Mononuclear cell (primary cell): ENCODE results near the gene CEACAM18. TPM values are rescaled to one million over a fixed set of nuclear protein-coding genes. Genes with fewer than 3 reads are reported as not detected.

ENCODE experiments used
- H3K27me3 ChIP-seq: 2 replicates; pipeline ENCODE4 v1.6.0; 2011; ENCODE audit warnings: low read length, control low read depth; ENCODE audit not compliant: insufficient read depth
- H3K4me1 ChIP-seq: 2 replicates; pipeline ENCODE4 v1.5.1; 2011; ENCODE audit warnings: mild to moderate bottlenecking, low read length, control low read depth; ENCODE audit not compliant: insufficient read depth
- H3K4me3 ChIP-seq: 2 replicates; pipeline ENCODE4 v1.5.1; 2011; ENCODE audit warnings: mild to moderate bottlenecking, low read length, moderate library complexity
- H3K9me3 ChIP-seq: 2 replicates; pipeline ENCODE4 v1.5.1; 2011; ENCODE audit warnings: low read depth, mild to moderate bottlenecking, control low read depth, low read length
- total RNA-seq: library from RNA; depleted of rRNA; stranded (reverse); fragments of >200 nt; gene quantifications from one replicate; pipeline ENCODE4 v1.2.3, GENCODE V29; 2012

Gene CEACAM18
- total RNA-seq, 1 donor = not detected

DNA sequence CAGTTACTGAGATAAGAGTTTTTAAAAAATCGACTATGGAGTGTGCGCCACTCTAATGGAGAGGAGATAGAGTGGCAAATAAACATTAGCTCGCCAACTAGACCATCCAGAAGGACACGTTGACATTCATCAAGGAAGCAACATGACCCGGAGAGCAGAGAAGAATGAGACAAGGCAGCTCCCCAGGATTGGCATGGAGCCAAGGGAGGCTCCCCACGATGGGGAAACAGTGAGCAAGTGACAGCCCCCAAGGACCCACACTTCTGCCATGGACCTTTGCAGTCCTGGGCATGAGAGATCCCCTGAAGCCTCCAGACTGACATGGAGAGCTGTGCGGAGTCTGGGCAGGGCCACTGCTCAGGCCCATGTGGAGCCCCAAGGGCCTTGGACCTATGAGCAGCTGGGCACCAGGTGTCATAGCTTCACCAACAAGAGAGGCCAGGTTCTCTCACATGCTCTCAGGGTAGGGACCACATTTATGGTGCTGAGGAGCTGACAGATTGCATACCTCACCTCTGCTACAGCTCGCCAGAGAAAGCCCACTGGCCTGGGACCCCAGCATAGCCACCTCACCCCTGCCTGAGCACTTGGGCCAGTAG is 46.4 kb downstream of the CEACAM18 start:
- H3K27me3 ChIP-seq = no peaks in the 10 kb centered on the region
- H3K4me1 ChIP-seq = no peaks in the 10 kb centered on the region
- no peak overlapping the region for H3K4me3 ChIP-seq
- no peaks in the 10 kb centered on the region for H3K9me3 ChIP-seq

DNA sequence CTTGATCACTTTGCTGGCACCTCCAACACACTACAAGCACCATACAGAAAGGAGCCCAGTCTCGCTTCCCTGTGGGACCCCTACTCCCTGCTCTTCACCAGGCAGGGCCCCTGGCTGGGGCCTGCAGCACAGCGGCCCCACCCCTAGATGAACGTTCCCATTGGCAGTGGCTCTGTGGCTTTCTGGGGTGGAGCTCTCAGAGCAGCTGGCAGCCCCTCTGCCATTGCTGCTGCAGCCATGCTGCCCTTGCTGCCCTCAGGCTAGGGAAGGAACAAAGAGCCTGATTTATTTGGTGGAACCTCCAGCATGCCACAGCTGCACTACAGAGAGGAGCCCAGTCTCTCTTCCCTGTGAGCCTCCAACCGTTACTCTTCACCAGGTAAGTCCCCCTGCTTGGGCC is 47.3 kb downstream of the CEACAM18 start:
- H3K9me3 ChIP-seq = no peaks in the 10 kb centered on the region
- H3K27me3 ChIP-seq = no peaks in the 10 kb centered on the region
- H3K4me3 ChIP-seq = no peak overlapping the region
- peaks cover 3% of the 10 kb centered on the region for H3K4me1 ChIP-seq

DNA sequence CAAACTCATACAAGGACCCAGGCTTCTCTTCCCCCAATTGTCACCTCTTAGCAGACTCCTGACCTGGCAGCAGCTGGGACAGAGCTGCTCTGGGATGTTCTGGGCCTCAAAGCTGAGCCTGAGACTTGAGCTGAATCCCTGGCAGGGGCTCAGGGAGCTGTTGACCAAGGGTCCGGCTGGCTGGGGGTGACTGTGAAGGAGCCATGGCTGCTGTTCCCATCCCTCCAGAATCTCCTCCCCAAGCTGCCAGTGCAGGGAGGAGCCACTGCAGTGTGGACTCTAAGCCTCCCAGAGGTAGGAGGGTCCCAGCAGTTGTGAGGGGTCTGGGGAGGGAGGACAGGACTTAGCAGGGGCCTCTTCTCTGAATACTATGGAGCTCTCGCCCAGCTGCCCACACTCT is 51.0 kb downstream of the CEACAM18 start:
- peaks cover 21% of the 10 kb centered on the region for H3K4me1 ChIP-seq

DNA sequence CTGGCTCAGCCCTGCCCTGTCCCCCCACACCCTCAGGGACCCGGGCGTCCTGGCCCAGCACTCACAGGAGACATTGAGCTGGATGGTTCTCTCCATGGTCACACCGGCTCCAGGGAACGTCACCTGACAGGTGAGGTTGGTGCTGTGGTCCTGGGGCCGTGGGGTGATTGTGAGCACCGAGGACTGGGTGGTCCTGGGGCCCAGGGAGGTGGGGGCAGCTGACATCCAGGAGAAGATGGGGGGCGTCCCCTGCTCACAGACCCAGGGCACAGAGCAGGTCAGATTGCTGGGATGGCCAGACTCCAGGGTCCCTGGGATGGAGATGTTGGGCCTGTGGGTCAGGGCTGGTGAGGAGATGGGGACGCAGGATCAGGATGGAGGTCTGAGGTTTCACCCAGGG is 52.3 kb downstream of the CEACAM18 start:
- peaks cover 6% of the 10 kb centered on the region for H3K27me3 ChIP-seq
- H3K9me3 ChIP-seq = no peaks in the 10 kb centered on the region
- no peak overlapping the region for H3K4me3 ChIP-seq
- peaks cover 21% of the 10 kb centered on the region for H3K4me1 ChIP-seq

More for the DNA sequence above, 51.0 kb downstream of the CEACAM18 start:
- Histone ChIP-seq H3K27me3 (no peaks in the 10 kb centered on the region), H3K9me3 (no peaks in the 10 kb centered on the region), H3K4me3 (no peak overlapping the region)

DNA sequence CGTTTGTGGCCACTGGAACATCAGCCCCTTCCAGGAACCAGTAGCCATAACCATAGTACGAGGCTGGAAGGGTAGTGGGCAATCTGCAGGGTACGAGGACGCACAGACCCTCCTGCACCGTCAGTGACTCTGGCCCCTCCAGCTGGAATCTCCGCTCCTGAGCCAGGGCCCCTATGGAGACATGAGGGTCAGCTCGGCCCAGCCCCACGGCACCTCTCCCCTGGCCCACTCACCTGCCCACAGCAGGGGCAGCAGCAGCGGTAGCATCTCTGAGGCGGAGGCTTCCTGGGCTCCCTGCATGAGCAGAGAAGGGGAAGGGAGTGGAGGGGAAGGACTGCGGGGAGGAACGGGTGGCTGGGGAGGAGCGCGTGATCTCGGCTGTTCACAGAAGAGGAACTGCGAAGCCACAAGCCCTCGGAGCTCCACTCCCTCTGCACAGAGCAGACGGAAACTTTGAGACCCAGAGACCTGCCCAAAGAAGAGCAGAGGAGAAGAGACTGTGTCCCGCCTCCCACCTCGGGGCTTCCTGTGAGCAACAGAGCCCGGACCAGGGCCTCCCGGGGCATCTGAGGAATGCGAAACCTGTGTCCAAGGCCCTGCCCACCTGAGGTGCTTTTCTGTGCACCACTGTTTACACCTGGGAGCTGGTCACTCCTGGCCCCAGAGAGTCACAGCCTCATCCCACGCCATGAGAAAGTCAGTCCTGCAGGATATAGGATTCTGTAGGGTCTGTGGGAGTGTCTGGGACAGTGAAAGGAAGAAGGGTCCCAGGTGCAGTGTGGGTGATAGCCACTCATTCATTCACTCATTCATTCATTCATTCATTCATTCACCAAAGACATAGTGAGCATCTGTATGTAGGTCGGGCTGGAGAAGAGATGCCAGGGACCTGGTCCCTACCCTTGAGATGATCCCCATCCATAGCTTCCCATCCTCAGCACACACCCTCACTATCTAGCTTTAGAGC is 53.3 kb downstream of the CEACAM18 start, which contains the start of gene SIGLEC6:
Gene SIGLEC6, minus strand, starts transcription at position 322 of the 967 bp plus-strand sequence. Its CDS starts 22 bp downstream, at position 300.
- Histone ChIP-seq H3K4me1 (peaks cover 21% of the 10 kb centered on the region), H3K9me3 (no peaks in the 10 kb centered on the region), H3K4me3 (no peak within 1 kb of the TSS), H3K27me3 (peaks cover 6% of the 10 kb centered on the region)

DNA sequence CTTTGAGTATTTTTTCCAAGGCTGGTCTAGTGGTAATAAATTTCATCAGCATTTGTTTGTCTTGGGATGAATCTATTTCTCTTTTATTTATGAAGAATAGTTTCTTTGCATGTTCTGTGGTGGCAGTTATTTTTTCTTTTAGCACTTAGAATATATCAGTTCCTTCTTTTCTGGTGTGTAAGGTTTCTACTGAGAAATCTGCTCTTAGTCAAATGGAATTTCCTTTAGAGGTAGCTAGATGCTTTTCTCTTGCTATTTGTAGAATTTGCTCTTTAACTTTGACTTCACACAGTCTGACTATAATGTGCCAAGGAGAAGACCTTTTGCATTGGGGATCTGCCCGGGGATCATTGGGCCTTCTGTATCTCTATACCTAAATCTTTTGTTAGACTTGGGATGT is 57.2 kb downstream of the CEACAM18 start:
- Histone ChIP-seq H3K27me3 (peaks cover 12% of the 10 kb centered on the region), H3K4me3 (no peak overlapping the region), H3K4me1 (peaks cover 20% of the 10 kb centered on the region), H3K9me3 (no peaks in the 10 kb centered on the region)

DNA sequence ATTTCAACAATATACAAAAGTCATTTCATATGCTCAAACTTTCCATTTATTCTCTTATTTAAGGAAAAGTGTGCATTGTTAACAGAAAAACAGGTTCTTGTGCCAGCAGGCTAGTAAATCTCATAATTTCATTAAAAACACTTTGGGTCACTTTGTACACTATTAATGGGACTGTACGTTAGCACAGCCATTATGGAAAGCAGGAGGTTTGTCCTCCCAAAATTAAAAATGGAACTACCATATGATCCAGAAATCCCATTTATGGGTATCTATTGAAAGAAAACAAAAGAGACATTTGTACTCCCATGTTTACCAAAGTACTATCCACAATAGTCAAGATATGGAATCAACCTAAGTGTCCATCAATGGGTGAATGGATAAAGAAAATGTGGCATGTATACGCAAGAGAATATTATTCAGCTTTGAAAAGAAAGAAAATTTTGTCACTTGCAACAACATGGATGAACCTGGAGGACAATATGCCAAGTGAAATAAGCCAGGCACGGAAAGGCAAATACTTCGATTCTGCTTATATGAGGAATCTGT is 61.6 kb downstream of the CEACAM18 start:
- Histone ChIP-seq H3K4me3 (no peak overlapping the region), H3K4me1 (no peaks in the 10 kb centered on the region), H3K27me3 (peaks cover 7% of the 10 kb centered on the region), H3K9me3 (no peaks in the 10 kb centered on the region)

Other genes starting within 250 kb of the CEACAM18 start
- gene SIGLECL1, start 227.5 kb upstream of the CEACAM18 start, total RNA-seq = not detected
- not detected for gene IGLON5, start 166.9 kb upstream of the CEACAM18 start, total RNA-seq
- gene VSIG10L, start 136.4 kb upstream of the CEACAM18 start, total RNA-seq = 0.10 TPM
- gene ETFB, start 112.2 kb upstream of the CEACAM18 start, total RNA-seq = 21.5 TPM
- 0.10 TPM for gene CLDND2, start 109.5 kb upstream of the CEACAM18 start, total RNA-seq
- gene NKG7, start 105.9 kb upstream of the CEACAM18 start, total RNA-seq = 119 TPM
- 0.21 TPM for gene LIM2, start 90.6 kb upstream of the CEACAM18 start, total RNA-seq
- gene C19orf84, start 87.9 kb upstream of the CEACAM18 start, total RNA-seq = 0.21 TPM
- 12.0 TPM for gene SIGLEC10, start 60.9 kb upstream of the CEACAM18 start, total RNA-seq
- not detected for gene SIGLEC8, start 20.1 kb upstream of the CEACAM18 start, total RNA-seq
- gene SIGLEC12, start 23.3 kb downstream of the CEACAM18 start, total RNA-seq = not detected
- 0.84 TPM for gene SIGLEC6, start 53.1 kb downstream of the CEACAM18 start, total RNA-seq
- gene ZNF175, start 92.7 kb downstream of the CEACAM18 start, total RNA-seq = 0.73 TPM
- not detected for gene SIGLEC5, start 151.9 kb downstream of the CEACAM18 start, total RNA-seq
- 28.4 TPM for gene SIGLEC14, start 168.3 kb downstream of the CEACAM18 start, total RNA-seq
- gene SPACA6, start 214.8 kb downstream of the CEACAM18 start, total RNA-seq = 1.8 TPM
- gene HAS1, start 245.5 kb downstream of the CEACAM18 start, total RNA-seq = 1.2 TPM